H1 (cell line): ENCODE measurements around the gene NMT1. TPM values are rescaled to one million over a fixed set of nuclear protein-coding genes. Genes with fewer than 3 reads are reported as not detected.

Source experiments
- BACH1 ChIP-seq: IDR thresholded peaks from 2 replicates; pipeline ENCODE4 v1.6.1; 2012; ENCODE audit warnings: low read length, improper control_type of control experiment
- CREB1 ChIP-seq: IDR thresholded peaks from 2 replicates; pipeline ENCODE4 v1.6.1; 2012; ENCODE audit warnings: inconsistent platforms
- JUN ChIP-seq: IDR thresholded peaks from 2 replicates; pipeline ENCODE4 v1.6.1; 2011; ENCODE audit warnings: low read depth, mild to moderate bottlenecking, improper control_type of control experiment, low read length
- PHF8 ChIP-seq: fragments of 200-600 bp; sonication (generic); conservative IDR thresholded peaks from 2 replicates; pipeline ENCODE4 v1.7.1; 2012; ENCODE audit warnings: low read depth, mild to moderate bottlenecking, inconsistent platforms, low read length, moderate library complexity
- SIN3A ChIP-seq, 2 experiments: IDR thresholded peaks in 1 of 2; conservative IDR thresholded peaks in 1 of 2; 2 replicates each; pipeline ENCODE4 v1.6.1; 2011 to 2012; ENCODE audit warnings: low read length in 2 of 2, improper control_type of control experiment in 1 of 2, low read depth in 1 of 2, mild to moderate bottlenecking in 1 of 2
- SP4 ChIP-seq: IDR thresholded peaks from 2 replicates; pipeline ENCODE4 v1.6.1; 2012; ENCODE audit warnings: low read length, inconsistent platforms
- TEAD4 ChIP-seq: IDR thresholded peaks from 2 replicates; pipeline ENCODE4 v1.6.1; 2012; ENCODE audit warnings: low read depth, low read length, inconsistent platforms, mixed read lengths
- polyA plus RNA-seq, 7 experiments: library from polyadenylated mRNA; depleted of rRNA in 3 of 7; stranded (reverse) in 5 of 7; unstranded in 2 of 7; fragments of >200 nt in 5 of 7; fragments of 200-250 nt in 2 of 7; gene quantifications; 1 replicate in 5 of 7; 2 replicates in 1 of 7; 4 replicates in 1 of 7; pipeline versions ENCODE4 v1.2.1 to v1.2.3, GENCODE V29; 2011 to 2013; ENCODE audit warnings: missing spikeins in 2 of 7, mixed read lengths in 2 of 7
- total RNA-seq: library from RNA; stranded (reverse); fragmentation: NEBNext Ultra II Directional; extraction: Animal tissue kit (Norgen Biotek cat#: 25700); gene quantifications from 2 replicates; pipeline ENCODE4 v1.2.1, GENCODE V29; 2021

The NMT1 gene
- total and polyA plus RNA-seq, 2 of the 8 experiments (the other 6 are each of a cell fraction or from before 2014, with no cell fraction given) = 42.9 to 149 TPM

DNA sequence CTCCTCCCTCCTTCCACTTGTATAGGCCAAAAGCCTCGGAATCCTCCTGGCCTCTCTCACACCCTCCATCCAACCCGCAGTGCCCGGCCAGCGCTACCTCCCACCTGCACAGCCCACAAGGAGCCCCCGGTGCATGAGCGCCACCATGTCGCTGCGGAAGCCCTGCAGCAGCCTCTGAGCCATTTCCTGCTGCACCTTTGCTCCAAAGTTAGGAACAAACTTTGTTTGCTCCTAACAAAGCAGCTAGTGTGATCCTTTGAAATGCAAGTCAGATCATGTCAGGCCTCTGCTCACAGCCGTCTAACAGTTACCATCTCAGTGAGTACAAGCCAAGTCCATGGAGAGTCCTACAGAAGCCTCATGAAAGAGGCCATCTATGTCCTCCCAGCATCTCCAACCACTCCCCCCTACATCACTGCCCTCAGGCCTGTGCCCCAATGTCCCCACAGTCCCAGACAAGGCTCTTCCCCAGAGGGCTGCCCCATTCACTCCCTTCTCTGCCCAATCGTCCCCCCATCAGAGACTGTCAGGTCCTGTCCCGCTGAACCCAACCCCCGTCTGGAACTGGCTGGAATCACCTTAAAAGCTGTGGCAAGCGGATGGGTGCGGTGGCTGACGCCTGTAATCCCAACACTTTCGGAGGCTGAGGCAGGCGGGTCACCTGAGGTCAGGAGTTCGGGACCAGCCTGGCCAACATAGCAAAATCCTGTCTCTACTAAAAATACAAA lies 17.1 kb upstream of the NMT1 start (continued):
- TF ChIP-seq SIN3A (conservative IDR thresholded peaks at IDR 0.05 in 1 of 2, IDR thresholded peaks at IDR 0.05 in 1 of 2; ENCODE audit: low read depth in 1 of 2, low read length in 2 of 2) = no peak
- no peak for TF ChIP-seq TEAD4
- no peak for TF ChIP-seq CREB1
- TF ChIP-seq JUN = no peak
- TF ChIP-seq PHF8 = no peak
- TF ChIP-seq SP4 = no peak
- no peak for TF ChIP-seq BACH1
